HFF-Myc (cell line): ENCODE measurements around the gene TNFAIP1.

Experiments
- DNase-seq: peaks from one replicate; pipeline ENCODE4 v3.0.0-alpha.2; 2011; ENCODE audit warnings: low read depth; ENCODE audit errors: extremely low read depth
- H3K4me3 ChIP-seq: replicated peaks from 2 replicates; pipeline ENCODE4 v1.5.1; 2011; ENCODE audit warnings: low read depth, mild to moderate bottlenecking, control low read depth, low read length
- CTCF ChIP-seq: IDR thresholded peaks from 2 replicates; pipeline ENCODE4 v1.5.1; 2012; ENCODE audit warnings: mild to moderate bottlenecking, low read depth, low read length, control low read depth; ENCODE audit errors: missing control alignments

Gene TNFAIP1

GRCh38 chr17:28325211-28325610 lies 10.3 kb upstream of the TNFAIP1 start:
- no peak for TF ChIP-seq CTCF
- DNase-seq, result no peak
- no peak overlapping the region for H3K4me3 ChIP-seq

- no peak for DNase-seq
- no peak for TF ChIP-seq CTCF
- no peak overlapping the region for H3K4me3 ChIP-seq
Observed at GRCh38 chr17:28326114-28326513, 9.4 kb upstream of the TNFAIP1 start.

GRCh38 chr17:28327031-28327607 lies 8.4 kb upstream of the TNFAIP1 start:
- no peak for TF ChIP-seq CTCF
- DNase-seq, result no peak
- no peak overlapping the region for H3K4me3 ChIP-seq

GRCh38 chr17:28327709-28328108 lies 7.9 kb upstream of the TNFAIP1 start:
- DNase-seq, result no peak
- no peak overlapping the region for H3K4me3 ChIP-seq
- no peak for TF ChIP-seq CTCF

GRCh38 chr17:28328325-28328724 lies 7.2 kb upstream of the TNFAIP1 start:
- H3K4me3 ChIP-seq, result no peak overlapping the region
- no peak for TF ChIP-seq CTCF
- DNase-seq, result no peak

GRCh38 chr17:28330671-28331070 lies 4.9 kb upstream of the TNFAIP1 start:
- no peak for DNase-seq

More at GRCh38 chr17:28330671-28331070, 4.9 kb upstream of the TNFAIP1 start:
- H3K4me3 ChIP-seq, result no peak overlapping the region
- TF ChIP-seq CTCF, result no peak
